SIG-M5 (cell line): ENCODE data around the gene KDM7A.

ENCODE experiments used
- DNase-seq: peaks from one replicate; lab custom pipeline; 2025; lab: John Stamatoyannopoulos, UW

Gene KDM7A

GRCh38 chr7:140056431-140057142 lies 120.2 kb downstream of the KDM7A start:
- no peak for DNase-seq

DNA sequence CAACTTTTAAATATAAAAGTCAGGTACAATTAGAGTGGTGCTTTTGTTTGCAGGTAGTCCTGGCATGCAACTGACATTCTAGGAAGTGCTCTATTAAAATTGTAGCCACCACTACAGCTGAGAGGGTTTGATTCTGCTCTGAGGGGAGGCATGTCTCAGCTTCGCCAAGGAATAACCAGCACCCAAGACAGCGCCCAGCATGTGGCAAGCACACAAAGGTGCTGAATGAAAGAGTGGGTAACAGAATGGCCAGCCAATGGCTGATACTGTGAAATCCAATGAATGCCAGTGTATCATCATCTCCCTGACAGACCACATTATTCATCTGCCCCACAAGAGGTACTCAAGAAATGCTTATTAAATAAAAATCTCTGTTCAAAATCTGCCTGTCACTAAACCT lies 121.0 kb downstream of the KDM7A start:
- DNase-seq = no peak

- DNase-seq = no peak
Observed at GRCh38 chr7:140054751-140055150, 122.0 kb downstream of the KDM7A start.

- no peak for DNase-seq
Observed at GRCh38 chr7:140053812-140054539, 122.8 kb downstream of the KDM7A start.

DNA sequence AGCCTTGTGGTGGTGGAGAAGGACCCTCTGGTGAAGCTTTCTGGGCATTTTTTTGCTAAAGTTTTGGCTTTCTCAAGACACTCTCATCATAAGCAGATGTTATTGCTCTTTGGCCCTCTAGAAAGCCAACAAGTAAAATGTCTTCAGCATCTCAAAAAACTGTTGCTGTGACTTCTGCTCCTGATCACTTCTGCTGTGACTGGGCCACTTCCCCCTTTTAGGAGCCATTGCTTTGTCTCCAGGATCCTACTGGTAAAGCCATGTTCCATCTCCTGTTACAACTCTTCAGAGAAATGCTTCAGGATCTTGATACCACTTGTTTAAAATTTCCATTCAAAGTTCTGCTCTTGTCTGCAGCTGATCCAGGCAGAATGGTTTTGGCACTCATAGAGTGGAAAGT lies 125.0 kb downstream of the KDM7A start:
- DNase-seq = no peak

DNA sequence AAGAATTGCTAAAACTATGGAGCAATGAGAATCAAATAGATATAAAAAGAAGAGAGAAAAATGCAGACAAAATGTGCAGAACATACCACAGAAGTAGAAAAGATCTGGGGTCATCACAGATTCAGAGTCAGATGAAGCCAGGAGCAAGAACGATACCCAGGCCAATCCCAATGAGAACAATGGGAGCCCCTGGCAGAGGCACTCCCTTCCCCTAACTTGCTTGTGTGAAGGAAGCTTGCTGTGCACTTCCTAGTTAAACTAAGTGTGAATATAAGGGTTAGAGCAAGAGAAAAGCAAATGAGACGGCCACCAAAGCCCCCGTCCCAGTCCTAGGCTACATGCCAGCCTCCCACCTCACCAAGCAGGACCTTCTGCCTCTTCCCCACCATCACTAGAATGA lies 126.7 kb downstream of the KDM7A start:
- DNase-seq = no peak

- no peak for DNase-seq
Observed at GRCh38 chr7:140049339-140050024, 127.3 kb downstream of the KDM7A start.

DNA sequence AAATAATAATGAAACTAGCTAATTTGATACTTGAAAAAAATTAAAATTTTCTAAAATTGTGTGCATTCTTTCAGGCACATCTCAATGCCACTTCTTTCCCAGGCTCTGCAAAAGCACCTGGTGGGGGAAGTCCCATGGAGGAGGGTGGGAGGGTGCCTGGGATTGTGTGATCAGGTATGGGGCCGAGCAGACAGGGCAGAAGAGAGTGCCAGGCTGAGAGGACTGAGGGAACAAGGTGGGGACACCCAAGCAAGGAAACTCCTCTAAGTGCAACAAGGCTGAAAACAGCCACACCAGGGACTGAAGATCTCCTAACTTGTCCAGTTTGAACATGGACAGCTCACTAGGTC lies 127.8 kb downstream of the KDM7A start:
- no peak for DNase-seq

DNA sequence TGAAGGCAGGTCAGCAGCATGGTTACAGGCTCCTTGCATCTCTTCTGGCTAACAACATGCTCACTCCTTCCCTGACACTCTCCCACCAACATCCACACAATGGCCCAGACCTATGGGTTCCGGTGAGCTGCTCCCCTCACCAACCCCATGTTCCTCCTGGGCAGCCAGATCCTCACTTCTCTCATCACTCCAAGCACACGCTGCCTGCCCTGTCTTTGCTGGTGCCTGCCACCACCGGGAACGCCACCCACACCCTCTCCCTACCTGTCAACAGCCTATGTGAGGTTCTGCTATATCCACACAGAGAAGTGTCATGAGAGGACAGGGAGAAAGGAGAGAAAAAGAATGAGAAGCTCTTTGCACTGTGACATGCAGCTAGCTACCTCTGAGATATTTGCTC lies 128.6 kb downstream of the KDM7A start:
- DNase-seq = no peak

DNA sequence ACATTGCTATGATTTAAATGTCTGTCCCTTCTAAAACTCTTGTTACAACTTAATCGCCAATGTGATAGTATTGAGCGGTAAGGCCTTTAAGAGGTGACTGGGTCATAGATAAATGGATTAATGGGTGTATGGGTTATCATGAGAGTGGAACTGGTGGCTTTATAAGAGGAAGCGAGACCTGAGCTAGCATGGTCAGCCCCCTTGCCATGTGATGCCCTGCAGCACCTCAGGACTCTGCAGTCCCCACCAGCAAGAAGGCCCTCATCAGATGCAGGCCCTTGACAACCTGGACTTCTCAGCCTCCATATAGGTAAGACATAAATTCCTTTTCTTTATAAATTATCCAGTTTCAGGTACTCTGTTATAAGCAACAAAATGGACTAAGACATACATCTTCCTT lies 129.6 kb downstream of the KDM7A start:
- no peak for DNase-seq

DNA sequence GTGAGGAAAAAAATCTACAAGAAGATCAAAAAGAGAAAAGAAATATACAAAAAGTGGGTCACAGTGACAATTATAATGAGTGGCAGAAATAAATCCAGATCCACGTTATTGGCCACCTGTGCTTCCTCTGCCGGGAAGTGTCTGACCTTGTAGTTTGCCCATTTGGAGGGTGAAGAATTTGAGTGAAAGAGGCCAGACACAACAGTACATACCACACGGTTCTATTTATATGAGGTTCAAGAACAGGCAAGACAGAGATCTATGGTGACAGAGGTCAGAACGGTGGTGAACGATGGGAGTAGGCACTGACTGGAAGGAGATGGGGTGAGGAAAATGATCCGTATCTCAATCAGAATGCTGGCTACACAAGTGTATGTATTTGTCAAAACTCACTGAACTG lies 131.1 kb downstream of the KDM7A start:
- DNase-seq = no peak

DNA sequence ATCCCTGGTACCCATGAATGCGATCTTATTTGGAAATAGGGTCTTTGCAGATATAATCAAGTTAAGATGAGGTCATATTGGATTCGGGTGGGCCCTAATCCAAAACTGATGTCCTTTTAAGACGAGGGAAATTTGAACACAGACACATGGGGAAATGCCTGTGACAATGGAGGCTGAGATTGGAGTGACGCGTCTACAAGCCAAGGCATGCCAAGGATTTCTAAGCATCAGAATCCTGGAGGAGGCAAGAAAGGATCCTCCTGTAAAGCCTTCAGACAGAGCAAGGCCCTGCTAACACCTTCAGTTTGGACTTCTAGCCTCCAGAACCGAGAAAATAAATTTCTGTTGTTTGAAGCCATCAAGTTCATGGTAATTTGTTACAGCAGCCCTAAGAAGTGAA lies 132.5 kb downstream of the KDM7A start:
- DNase-seq = no peak

GRCh38 chr7:140042386-140042670 lies 134.5 kb downstream of the KDM7A start:
- DNase-seq = no peak

- no peak for DNase-seq
Observed at GRCh38 chr7:140041659-140042385, 135.0 kb downstream of the KDM7A start.

DNA sequence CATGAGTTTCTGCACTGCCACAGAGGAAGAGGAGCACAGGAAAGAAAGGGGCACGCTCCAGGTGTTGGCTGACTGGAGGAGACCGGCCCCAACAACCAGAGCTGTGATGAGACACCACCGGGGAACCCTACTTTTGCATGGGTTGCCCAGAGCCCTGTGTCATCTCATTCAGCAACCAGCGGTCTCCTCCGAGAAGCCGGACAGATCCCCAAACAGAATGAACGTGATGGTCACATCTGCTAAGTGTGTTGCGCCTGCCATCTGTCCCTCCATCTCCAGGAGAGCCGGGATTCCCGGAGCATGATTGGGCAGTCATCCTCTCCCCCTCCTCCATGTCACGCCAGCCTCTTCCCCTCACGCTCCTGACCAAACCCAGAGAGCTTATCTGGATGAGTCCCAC lies 136.9 kb downstream of the KDM7A start:
- DNase-seq = no peak

DNA sequence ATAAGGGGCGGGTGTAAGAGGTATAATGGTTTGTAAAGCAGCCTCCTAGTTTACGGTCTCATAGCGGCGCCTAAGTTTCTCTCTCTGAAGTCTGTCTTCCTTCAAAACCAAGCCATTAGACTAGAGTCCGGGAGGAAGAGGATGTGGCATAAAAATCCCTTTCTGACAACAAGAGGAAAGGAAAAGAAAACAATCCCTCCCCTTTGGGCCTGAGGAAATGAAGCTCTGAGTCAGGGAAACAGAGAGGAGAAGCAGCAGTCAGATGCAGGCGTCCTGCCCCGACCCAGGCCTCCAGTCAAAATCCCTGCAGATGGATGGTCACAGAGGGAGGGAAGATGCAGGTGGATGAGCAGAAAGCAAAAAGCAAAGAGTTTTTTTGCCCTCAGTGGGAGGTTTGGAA lies 137.7 kb downstream of the KDM7A start:
- DNase-seq = no peak

- DNase-seq = no peak
Observed at GRCh38 chr7:140036224-140036962, 140.4 kb downstream of the KDM7A start.

DNA sequence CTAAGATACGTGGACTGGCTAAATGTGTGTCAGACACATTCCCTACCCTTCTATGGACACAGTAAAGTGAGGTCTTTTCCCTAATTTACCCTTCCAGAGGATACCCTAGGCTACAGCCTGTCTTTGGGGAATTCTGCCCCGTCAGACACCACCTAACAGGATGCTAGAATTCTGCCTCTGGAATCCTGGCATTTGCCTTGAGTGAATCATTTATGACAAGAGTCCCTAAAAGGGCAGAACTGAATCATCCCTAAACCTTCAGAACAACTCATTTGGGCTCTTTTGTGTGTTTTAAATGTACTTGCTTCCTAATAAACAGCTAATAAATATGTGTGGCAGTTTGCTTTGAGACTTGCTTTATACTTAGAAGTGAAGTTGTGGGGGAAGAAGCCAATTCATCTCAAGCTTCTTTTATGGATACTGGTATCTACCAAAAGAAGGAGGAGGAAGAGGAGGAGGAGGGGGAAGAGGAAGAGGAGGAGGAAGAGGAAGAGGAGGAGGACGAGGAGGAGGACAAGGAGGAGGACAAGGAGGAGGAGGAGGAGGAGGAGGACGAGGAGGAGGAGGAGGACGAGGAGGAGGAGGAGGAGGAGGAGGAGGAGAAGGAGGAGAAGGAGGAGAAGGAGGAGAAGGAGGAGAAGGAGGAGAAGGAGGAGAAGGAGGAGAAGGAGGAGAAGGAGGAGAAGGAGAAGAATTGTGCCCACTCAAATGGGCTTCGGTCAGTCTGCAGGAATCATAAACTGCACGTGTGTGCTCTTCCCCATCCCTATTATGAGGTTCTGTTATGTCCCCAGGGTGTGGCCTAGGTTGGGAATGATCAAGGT lies 141.2 kb downstream of the KDM7A start:
- no peak for DNase-seq
